NCI-H146 treated with DMSO at 0.1 percent for 48 hours (cell line): ENCODE data around the gene MVD.
A peak's percentile ranks its signal among the peaks of the same experiment; 100 is the strongest.

ENCODE experiments used
- DNase-seq: peaks from one replicate; lab custom pipeline; 2025; ENCODE audit not compliant: unreplicated experiment; lab: John Stamatoyannopoulos, UW

MVD gene, protein sequence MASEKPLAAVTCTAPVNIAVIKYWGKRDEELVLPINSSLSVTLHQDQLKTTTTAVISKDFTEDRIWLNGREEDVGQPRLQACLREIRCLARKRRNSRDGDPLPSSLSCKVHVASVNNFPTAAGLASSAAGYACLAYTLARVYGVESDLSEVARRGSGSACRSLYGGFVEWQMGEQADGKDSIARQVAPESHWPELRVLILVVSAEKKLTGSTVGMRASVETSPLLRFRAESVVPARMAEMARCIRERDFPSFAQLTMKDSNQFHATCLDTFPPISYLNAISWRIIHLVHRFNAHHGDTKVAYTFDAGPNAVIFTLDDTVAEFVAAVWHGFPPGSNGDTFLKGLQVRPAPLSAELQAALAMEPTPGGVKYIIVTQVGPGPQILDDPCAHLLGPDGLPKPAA

DNA sequence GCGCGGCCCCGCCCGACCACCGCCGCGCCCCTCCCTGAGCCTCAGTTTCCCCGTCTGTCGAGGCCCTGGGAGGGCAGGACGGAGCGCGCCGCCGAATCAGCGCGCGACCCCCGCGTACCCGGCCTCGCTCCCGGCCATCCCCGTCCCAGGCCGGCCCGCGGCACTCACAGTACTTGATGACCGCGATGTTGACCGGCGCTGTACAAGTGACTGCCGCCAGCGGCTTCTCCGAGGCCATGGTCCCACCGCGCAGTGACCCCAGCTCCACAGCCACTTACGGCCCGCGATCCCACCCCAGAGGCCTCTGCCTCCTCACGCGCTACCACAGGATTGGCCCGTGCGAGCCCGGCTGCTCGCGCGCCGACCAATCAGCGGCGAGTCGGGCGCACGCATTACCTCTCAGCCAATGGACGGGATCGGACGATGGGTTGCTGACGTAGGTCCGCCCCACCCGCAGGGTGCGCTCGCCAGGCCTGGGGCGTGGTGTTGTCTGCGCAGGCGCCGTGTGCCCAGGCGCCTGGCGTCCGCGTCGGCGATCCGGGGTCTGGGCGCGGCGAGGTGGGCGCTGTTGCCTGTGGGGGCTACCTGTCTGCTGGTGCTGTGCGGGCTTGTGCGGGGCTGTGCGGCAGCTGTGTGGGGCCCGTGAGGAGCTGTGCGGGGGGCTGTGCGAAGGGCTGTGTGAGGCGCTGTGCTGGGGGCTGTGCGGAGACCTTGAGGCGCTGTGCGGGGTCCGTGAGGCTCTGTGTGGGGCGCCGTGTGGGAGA is at the start of gene MVD:
Gene MVD (minus strand): TSS at position 249 of the 764 bp plus-strand sequence. CDS start 11 bp downstream, at position 238.
- DNase-seq: peak; percentile 80

DNA sequence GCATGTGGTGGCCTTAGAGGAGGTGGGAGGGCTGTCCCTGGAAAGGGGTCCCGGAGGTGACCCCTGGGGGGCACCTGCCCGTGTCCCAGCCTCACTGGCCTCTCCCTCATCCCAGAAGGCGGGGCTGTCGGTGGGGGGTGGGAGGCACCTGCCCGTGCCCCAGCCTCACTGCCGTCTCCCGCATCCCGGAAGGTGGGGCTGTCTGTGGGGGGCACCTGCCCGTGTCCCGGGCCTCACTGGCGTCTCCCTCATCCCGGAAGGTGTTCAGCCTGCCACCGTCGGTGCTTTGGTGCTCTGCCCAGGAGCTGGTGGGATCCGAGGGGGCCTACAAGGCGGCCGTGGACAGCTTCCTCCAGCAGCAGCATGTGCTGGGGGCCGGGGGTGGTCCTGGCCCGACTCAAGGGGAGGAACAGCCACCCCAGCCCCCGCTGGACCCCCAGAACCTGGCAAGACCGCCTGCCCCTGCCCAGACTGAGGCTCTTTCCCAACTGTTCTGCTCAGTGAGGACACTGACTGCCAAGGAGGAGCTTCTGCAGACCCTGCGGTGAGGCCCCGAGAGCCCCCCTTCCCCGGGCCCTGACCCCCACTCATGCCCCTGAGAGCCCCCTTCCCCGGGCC is 49.6 kb upstream of the MVD start:
- no peak for DNase-seq

DNA sequence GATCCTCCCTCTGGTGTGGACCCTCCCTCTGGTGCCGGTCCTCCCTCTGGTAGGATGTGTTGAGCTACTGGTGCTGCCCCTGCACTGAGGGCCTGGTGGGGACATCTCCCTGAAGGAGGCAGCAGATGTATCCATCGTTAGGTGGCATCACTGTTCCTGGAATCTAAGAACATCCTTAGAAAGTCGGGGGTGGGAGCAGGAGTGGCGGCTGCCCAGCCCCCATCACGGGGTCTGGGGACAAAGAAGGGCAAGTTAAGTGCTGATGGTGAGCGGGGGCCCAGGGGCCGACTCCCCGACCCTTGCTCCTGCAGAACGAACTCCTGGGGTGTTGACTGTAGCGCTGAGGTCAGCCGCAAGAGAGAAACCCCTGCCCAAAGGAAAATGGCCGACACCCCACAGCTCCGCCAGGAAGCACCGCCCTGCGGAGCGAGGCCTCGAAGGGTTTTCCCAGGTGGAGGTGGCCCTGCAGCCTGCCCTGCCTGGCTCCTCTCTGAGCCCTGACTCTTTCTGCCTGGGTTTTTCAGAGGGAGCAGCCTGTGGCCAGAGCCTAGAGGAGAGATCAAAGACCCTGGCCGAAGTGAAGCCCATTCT is 49.0 kb upstream of the MVD start:
- DNase-seq: no peak

DNA sequence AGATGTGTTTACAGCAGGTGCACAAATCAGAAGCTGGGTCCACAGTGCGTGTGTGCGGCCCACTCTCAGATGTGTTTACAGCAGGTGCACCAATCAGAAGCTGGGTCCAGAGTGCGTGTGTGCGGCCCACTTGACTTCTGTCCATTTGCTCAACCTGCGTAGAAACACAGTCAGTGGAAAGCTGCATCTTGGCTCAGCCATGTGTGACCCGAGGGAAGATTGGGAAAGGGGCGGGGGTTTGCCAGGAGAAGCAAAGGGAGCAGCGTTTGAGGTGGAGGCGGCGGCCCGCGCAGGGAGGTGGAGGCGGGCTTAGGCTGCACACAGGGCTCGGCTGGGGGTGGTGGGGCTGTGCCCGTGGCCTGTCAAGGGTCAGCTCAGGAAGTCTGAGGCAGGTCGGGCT is 47.7 kb upstream of the MVD start:
- DNase-seq: no peak

DNA sequence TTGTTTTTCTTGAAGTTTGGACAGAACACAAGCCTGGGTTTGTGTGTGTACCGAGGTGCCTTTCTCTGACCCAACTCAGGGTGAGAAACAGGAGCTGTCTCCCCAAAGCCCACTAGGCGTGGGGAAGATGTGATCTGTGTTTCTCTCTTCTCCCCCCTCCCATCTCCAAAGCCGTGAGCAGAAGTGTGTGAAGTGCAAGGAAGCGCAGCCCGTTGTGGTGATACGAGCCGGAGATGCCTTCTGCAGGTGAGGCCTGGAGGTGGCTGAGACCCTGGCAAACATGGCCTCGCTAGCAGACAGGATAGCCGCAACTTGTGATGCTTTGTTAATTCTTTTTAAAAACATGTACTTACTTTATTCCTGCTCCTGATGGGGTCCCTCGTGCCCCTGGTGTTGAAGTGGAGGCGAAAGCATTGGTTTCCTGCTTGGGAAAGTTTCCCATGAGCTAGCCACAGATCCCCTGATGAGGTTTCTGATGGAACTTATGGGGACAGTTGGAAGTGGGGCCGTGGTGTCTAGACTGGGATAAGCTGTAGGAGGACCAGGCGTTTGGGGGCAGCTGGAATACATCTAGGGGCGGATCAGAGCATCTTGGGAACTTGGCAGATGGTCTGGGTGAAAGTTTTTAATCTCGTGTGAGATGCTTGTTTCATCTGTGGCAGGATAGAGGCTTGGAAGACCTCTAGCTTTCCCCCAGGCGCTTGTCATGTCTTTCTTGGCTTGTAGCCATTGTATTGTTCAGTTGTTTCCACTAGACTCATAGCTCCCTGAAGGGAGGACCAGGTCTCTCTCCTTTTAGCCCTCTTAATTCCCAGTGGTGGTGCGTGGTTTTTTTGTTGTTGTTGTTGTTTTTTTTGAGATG is 44.3 kb upstream of the MVD start:
- no peak for DNase-seq

DNA sequence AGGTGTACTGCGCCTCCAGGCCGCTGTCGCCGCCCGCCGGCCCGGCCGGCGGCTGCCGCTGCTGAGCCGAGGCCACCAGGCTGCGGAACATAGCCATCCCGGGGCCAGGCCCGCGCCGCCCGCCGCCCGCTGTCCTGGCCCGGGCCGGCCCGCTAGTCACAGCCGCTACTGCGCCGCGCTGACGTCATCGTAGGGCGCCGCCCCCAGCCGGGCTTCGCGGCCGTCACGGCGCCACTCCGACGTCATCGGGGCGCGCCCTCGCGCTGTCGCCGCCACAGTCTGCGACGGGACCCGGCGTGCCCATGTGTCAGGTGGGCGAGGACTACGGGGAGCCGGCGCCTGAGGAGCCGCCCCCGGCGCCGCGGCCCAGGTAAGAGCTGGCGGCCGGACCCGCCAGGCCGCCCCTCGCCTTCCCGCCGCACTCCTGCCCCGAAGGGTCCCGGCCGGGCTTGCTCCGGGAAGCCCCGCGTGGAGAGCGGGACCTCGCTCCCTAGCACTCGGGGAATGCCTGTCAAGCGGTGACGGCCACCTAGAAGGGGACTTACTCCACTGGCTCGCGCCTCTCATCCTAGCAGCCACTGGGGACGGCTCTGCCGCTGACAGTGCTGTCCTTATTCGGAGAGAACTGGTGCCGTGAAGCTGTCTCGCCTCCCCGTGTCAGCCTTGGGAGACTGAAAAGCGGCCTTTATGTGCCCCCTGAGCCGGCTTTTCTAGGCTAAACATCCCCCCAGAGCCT is 43.5 kb upstream of the MVD start, which contains the start of the genes CTU2 and RNF166:
Gene CTU2 (plus strand): TSS at position 275 of the 736 bp plus-strand sequence. CDS start 28 bp downstream, at position 303.
Gene RNF166 (minus strand): TSS at position 180 of the 736 bp plus-strand sequence. CDS start 83 bp downstream, at position 97.
- DNase-seq: peak; percentile 30

DNA sequence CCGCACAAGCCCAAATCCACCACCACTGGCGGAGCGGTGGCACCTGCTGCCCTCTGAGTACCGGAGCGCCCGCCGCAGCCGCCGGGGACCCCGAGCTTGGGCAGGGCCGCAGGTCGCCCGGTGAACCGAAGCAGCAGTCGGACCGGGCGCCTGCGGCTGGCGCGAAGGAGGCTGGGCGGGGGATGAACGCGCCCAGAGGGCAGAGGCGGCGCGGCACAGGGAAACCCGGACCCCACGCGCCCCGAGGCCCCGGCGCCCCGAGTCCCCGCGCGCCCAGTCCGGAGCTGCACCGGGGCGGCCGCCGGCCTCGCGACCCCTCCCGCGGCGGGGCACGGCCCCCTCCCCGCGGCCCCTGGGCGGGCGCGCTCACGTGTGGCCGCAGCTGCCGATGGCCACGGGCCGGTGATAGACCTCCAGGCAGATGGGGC is 42.9 kb upstream of the MVD start:
- no peak for DNase-seq

DNA sequence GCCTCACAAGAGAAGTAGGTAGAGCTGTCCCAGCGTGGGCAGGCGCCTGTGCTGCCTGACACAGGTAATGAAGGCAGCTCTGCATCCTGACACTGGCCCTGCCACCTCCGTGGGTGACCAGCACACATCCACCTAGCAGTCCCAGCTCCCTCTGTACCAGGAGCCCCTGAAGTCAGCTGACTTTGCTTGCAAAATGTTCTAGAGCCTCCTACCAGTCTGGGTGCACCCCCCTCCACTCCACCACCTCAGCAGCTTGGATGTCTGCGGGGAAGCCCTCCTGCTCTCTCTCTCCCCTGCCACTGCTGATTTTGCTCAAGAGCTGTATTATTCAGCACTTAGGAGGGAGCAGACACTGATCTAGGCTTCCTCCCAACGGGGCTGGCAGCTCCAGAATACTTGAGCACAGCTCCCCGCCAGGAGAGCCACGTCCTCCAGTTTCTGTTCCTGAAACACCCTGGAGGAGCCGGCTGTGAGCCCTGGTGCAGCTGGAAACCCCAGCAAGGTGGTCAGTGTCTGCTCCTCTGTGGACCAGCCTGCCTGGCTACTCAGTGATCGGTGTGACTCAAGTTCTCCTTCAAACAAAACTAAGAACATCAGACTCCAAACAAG is 42.3 kb upstream of the MVD start:
- DNase-seq: no peak

DNA sequence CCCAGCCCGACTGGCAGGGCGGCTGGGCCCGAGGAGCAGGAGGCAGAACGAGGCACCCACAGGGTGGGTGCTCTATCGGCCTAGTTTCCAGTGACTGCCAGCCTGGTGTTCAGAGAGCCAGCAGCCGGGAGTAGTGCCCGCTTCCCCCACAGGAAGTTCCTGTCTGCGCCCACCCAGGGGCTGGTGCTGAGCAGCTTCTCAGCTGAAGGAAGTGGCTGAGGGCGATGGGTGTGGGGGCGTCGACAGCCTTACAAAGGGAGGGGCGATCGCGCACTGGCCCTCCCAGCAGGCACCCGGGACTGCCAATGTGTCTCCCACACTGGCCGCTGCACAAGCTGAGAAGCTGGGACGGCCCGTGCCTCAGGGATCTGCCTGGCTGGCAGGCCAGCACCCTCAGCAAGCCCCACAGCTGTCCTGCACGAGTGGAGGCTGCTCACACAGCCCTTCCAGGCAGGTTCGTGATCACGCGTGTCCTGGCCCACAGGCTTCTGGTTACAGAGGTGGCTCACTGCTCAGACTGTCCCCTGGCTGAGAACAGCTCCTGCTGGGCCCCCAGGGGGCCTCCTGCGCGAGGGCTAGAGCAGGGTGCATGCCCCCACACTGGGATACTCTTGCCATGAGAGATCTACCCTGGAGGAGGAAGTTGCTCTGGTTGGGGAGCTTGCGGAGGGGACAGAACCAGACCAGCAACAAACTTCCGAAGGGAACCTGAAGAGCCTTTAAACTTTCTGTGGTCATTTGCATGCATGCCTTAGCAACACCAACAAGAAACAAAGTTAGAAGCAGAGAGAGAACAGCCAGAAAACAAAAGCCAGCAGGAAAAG is 40.8 kb upstream of the MVD start:
- no peak for DNase-seq

DNA sequence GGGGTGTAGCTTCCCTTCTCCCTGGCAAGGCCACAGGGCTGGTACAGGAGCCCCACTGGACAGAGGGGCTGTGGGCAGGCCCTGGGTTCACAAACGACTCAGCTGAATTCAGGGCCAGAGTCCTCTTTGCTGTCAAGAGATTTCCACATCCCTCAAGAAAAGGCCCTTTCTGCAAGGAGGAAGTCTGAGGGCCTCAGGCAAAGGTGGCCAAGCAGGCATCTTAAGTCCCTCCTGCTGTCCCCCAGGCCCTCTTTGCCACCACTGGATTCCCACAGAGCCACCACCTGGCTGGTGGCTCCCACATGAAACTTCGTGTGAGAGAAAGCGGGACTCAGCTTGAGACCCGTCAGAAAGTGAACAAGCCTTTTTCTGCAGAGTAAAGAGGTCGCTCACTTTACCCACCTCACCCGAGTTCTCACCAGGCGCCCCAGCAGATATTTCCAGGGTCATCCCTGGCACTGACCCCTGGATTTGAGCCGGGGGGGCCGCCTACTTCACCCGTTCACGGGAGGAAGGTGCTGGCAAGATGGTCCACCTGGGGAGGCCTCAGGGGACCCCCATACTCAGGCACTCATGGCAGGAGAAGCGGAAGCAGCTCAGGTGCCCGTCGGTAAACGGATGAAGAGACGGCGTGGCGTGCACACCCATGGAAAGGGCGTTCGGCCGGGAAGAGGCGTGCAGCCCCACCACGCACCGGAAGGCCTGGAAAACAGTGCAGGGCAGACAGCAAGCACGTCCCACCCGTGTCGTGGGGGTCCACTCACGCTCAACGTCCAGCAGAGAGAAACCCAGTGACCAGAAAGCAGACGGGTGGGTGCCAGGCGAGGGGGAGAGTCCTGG is 39.7 kb upstream of the MVD start:
- DNase-seq: no peak

DNA sequence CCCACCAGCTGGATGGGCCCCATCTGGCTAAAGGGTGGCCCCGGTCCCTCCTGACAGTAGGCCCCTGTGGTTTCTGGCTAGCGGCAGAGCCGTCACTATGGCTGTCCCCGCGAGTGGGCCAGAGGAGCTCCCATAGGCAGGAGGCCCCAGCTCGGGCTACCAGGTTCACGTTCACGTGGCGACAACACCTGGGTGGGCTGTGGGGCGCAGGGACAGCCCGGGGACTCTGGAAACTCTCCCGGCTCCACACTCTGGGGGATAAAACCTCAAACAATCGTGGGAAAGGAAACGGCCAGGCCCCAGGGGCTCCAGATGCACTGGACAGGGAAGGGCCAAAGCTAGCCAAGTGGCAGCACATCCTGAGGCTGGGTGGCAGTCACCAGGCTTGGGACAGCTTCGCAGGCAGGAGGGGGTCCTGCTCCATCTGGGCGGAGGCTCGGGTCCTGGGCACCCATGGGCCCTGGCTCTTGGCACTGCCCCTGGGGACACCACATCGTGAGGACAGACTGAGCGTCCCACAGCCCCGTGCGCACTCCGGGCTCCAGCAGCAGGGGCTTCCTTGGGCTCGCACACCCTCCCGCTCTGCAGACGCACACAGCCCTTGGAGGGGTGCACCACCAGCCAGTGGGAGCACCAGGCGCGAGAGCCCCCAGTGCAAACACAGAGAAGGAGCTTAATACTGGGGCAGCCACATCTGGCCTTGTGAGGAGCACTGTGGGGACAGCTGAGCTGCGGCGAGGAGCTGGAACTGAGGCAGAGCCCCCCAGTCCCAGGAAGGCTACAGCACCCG is 38.9 kb upstream of the MVD start:
- DNase-seq: no peak

DNA sequence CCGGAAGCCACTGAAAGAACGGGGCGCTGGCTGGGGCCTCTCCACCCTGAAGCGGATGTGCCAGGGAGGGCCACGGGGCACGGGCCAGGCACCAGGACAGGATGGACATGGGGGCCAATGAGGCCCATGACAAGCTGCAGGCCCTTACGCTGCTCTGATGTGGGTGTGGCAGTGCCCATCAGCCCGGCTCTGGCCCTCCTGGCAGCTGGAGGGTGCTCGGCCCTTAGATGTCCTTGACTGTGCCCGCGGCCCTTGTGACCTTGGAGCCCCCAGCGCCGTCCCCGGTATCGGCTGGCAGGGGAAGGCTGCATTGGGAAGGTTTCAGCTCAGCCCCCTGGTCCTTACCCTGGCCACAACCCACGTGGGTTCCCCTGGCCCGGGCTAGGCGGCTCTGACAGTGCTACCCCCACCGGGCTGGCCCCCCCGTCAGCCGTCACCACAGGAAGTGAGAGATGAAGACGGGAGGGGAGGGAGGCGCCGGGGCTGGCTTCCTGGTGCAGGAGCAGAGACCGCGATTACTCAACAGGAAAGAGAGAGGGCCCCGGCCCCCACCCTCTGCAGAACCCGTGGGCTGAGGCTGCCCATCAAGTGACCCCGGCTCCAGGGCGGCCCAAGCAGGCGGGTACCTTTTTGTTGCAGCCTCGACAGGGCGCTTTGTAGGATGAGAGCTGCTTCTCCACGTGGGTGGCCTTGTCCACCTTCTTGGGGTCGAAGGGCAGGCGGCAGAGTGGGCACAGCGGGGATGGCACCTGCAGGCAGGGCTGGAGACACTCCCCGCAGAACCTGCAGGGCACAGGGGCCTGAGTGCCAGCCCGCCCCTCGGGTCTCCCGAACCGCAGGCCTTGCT is 38.0 kb upstream of the MVD start:
- no peak for DNase-seq

DNA sequence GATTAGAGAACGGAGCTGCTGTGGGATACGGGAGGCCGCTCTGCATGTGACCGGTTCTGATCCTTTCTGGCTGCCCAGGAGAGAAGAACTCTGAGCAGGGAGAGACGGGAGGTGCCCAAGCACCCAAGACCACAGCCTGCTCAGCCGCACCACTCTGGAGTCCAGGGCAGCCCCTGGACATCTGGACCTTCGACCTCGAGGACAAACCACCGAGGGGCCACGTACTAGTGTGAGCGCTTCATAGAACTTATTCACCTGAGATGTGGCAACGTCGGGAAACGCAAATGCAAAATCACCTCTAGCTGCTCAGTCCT is 37.4 kb upstream of the MVD start:
- DNase-seq: no peak

DNA sequence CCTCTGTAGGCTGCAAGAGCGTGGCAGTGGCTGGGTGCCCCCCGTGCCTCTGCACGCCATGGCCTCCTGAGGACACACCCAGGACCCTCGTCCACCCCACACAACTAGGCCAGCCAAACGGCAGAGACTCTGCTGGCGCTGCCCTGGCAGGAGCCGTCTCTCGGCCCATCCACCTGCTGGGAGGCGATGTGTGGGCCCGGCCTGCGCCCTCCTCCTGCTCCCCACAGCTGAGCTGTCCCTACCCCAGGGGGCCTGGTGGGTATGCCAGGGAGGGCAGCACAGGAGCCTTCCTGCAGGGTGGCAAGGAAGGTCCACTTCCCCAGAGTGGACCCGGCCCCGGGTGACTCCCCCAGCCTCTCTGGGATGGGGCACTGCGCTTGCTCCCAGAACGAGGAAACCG is 36.3 kb upstream of the MVD start:
- no peak for DNase-seq

DNA sequence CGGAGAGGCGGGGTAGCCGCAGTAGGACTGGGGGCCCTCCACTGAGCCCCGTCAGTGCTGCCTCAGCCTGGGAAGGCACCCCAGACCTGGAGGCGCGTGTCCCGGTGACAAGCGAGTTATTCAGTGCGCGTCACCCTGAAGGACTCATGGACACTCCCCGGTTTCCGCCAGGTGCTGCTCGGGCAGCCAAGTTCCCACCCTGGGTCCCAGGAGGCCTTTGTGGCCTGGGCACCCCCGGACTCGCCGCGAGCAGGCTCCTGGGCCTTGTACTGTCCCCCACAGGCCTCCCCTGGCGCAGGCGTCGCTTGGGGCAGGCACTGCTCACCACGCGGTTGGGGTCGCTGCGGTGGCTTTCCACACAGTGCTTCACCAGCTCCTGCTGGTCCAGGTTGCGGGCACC is 35.8 kb upstream of the MVD start:
- DNase-seq: no peak
